Measurements from ENCODE around the gene TREH. TPM values are rescaled to one million over a fixed set of nuclear protein-coding genes. Genes with fewer than 3 reads are reported as not detected.
"Not testable (repeated sequence)": the region's sequence is repeated elsewhere in the genome, so short reads cannot be mapped to it uniquely, and the experiment has no call there.

The TREH gene
- total RNA-seq, 2 donors from 2014 or later, result 2.4 to 2.8 TPM

- TF ChIP-seq CTCF (IDR thresholded peaks at IDR 0.05), result peak; percentile 95
- intact Hi-C loops (cut with DNase I), result loop anchor here (5.0 to 10.0 kb wide), 3 partner anchors 75 to 267 kb away; partner anchors contain the start of gene UPK2
- Histone ChIP-seq H3K9me3 (no peaks in the 10 kb centered on the region), H3K4me3 (peak overlapping the region; percentile 29), H3K27ac (peak overlapping the region; percentile 60), H3K27me3 (no peaks in the 10 kb centered on the region), H3K9ac (ENCODE audit: low read depth in 2 of 2, low read length in 2 of 2) (peak overlapping the region; percentile 51 to 67), H3K36me3 (no peaks in the 10 kb centered on the region), H3K4me1 (peaks cover 4% of the 10 kb centered on the region)
- peak; percentile 99 for DNase-seq
Observed at GRCh38 chr11:118689852-118690552, 10.6 kb upstream of the TREH start.

- peak; percentile 38 for DNase-seq
- no peaks in the 10 kb centered on the region for H3K36me3 ChIP-seq
- peak overlapping the region; percentile 29 for H3K4me3 ChIP-seq
- H3K27ac ChIP-seq, result peak overlapping the region; percentile 60
- no peak for TF ChIP-seq CTCF (IDR thresholded peaks at IDR 0.05)
- peak overlapping the region in 1 of 2 donors; percentile 67 for H3K9ac ChIP-seq (ENCODE audit: low read depth in 2 of 2, low read length in 2 of 2)
- H3K9me3 ChIP-seq, result no peaks in the 10 kb centered on the region
- no peaks in the 10 kb centered on the region for H3K27me3 ChIP-seq
- H3K4me1 ChIP-seq, result peaks cover 4% of the 10 kb centered on the region
- intact Hi-C loops (cut with DNase I), result no loop called here
Observed at GRCh38 chr11:118689503-118689851, 10.0 kb upstream of the TREH start.

GRCh38 chr11:118688851-118689502 lies 9.5 kb upstream of the TREH start:
- Histone ChIP-seq H3K4me1 (peaks cover 4% of the 10 kb centered on the region), H3K27ac (no peak overlapping the region), H3K36me3 (no peaks in the 10 kb centered on the region), H3K4me3 (peak overlapping the region; percentile 29), H3K27me3 (no peaks in the 10 kb centered on the region), H3K9me3 (no peaks in the 10 kb centered on the region), H3K9ac (ENCODE audit: low read depth in 2 of 2, low read length in 2 of 2) (no peak overlapping the region)
- no peak for DNase-seq
- no peak for TF ChIP-seq CTCF (IDR thresholded peaks at IDR 0.05)
- intact Hi-C loops (cut with DNase I), result no loop called here

GRCh38 chr11:118688339-118688738 lies 8.9 kb upstream of the TREH start:
- H3K4me1 ChIP-seq; H3K9ac ChIP-seq (ENCODE audit: low read depth in 2 of 2, low read length in 2 of 2); H3K27me3 ChIP-seq; intact Hi-C loops (cut with DNase I); DNase-seq; H3K9me3 ChIP-seq; H3K36me3 ChIP-seq; H3K4me3 ChIP-seq; H3K27ac ChIP-seq: not testable (repeated sequence)

- Histone ChIP-seq H3K9me3 (no peaks in the 10 kb centered on the region), H3K4me3 (no peak overlapping the region), H3K9ac (ENCODE audit: low read depth in 2 of 2, low read length in 2 of 2) (no peak overlapping the region), H3K4me1 (no peaks in the 10 kb centered on the region), H3K27ac (no peak overlapping the region), H3K27me3 (no peaks in the 10 kb centered on the region), H3K36me3 (no peaks in the 10 kb centered on the region)
- no peak for TF ChIP-seq CTCF (IDR thresholded peaks at IDR 0.05)
- intact Hi-C loops (cut with DNase I), result no loop called here
- no peak for DNase-seq
Observed at GRCh38 chr11:118687906-118688305, 8.5 kb upstream of the TREH start.

GRCh38 chr11:118684187-118684586 lies 4.7 kb upstream of the TREH start:
- no peak for TF ChIP-seq CTCF (IDR thresholded peaks at IDR 0.05)
- Histone ChIP-seq H3K27me3 (no peaks in the 10 kb centered on the region), H3K4me3 (no peak overlapping the region), H3K36me3 (no peaks in the 10 kb centered on the region), H3K27ac (no peak overlapping the region), H3K9ac (ENCODE audit: low read depth in 2 of 2, low read length in 2 of 2) (no peak overlapping the region), H3K9me3 (no peaks in the 10 kb centered on the region), H3K4me1 (no peaks in the 10 kb centered on the region)
- no peak for DNase-seq
- intact Hi-C loops (cut with DNase I), result no loop called here

- H3K4me1 ChIP-seq; H3K27me3 ChIP-seq; H3K9ac ChIP-seq (ENCODE audit: low read depth in 2 of 2, low read length in 2 of 2); H3K9me3 ChIP-seq; intact Hi-C loops (cut with DNase I); H3K27ac ChIP-seq; H3K36me3 ChIP-seq; DNase-seq; H3K4me3 ChIP-seq: not testable (repeated sequence)
Observed at GRCh38 chr11:118682939-118683338, 3.5 kb upstream of the TREH start.
